Measurements from ENCODE around the gene KDM4C.

DNA sequence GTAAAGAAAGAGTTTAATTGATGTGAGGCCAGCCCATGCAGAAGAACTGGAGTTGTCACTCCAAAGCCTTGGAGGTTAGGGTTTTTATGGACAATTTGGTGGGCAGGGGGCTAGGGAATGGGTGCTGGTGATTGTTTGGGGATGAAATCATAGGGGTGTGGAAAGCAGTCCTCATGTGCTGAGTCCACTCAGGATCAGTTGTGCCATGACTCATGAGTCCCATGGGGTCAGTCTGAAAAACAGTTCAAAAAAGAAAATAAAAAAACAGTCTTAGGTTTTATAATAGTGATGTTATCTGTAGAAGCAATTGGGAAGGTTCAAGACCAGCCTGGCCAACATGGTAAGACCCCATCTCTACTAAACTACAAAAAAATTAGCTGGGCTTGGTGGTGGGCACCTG is 162.3 kb downstream of the KDM4C start:
- TF ChIP-seq, protein P1, sequence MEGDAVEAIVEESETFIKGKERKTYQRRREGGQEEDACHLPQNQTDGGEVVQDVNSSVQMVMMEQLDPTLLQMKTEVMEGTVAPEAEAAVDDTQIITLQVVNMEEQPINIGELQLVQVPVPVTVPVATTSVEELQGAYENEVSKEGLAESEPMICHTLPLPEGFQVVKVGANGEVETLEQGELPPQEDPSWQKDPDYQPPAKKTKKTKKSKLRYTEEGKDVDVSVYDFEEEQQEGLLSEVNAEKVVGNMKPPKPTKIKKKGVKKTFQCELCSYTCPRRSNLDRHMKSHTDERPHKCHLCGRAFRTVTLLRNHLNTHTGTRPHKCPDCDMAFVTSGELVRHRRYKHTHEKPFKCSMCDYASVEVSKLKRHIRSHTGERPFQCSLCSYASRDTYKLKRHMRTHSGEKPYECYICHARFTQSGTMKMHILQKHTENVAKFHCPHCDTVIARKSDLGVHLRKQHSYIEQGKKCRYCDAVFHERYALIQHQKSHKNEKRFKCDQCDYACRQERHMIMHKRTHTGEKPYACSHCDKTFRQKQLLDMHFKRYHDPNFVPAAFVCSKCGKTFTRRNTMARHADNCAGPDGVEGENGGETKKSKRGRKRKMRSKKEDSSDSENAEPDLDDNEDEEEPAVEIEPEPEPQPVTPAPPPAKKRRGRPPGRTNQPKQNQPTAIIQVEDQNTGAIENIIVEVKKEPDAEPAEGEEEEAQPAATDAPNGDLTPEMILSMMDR (IDR thresholded peaks at IDR 0.05), result no peak
- no peak for TF ChIP-seq POLR2AphosphoS5 (IDR thresholded peaks at IDR 0.05)
- no peak for TF ChIP-seq POLR2A (IDR thresholded peaks at IDR 0.05)
